Ishikawa (cell line): Measurements from ENCODE around the gene GJB1.

ENCODE experiments used
- CEBPB ChIP-seq: IDR thresholded peaks from 2 replicates; pipeline ENCODE4 v1.6.1; 2012
- CREB1 ChIP-seq: IDR thresholded peaks from 2 replicates; pipeline ENCODE4 v1.6.1; 2012; ENCODE audit warnings: low read depth
- EGR1 ChIP-seq: IDR thresholded peaks from 2 replicates; pipeline ENCODE4 v1.6.1; 2012
- EP300 ChIP-seq: IDR thresholded peaks from 2 replicates; pipeline ENCODE4 v1.6.1; 2012; ENCODE audit warnings: borderline replicate concordance
- FOXM1 ChIP-seq: IDR thresholded peaks from 2 replicates; pipeline ENCODE4 v1.6.1; 2012; ENCODE audit warnings: low read depth, borderline replicate concordance
- MAX ChIP-seq: IDR thresholded peaks from 2 replicates; pipeline ENCODE4 v1.6.1; 2012
- NFIC ChIP-seq: IDR thresholded peaks from 2 replicates; pipeline ENCODE4 v1.6.1; 2012
- RAD21 ChIP-seq: IDR thresholded peaks from 2 replicates; pipeline ENCODE4 v1.6.1; 2012; ENCODE audit warnings: low read depth
- REST ChIP-seq: IDR thresholded peaks from 2 replicates; pipeline ENCODE4 v1.6.1; 2012; ENCODE audit warnings: low read depth, mild to moderate bottlenecking
- TAF1 ChIP-seq: IDR thresholded peaks from 2 replicates; pipeline ENCODE4 v1.6.1; 2012; ENCODE audit warnings: low read depth, mild to moderate bottlenecking
- TCF12 ChIP-seq: IDR thresholded peaks from 2 replicates; pipeline ENCODE4 v1.6.1; 2012; ENCODE audit warnings: low read depth
- USF1 ChIP-seq: IDR thresholded peaks from 2 replicates; pipeline ENCODE4 v1.6.1; 2012
- YY1 ChIP-seq: IDR thresholded peaks from 2 replicates; pipeline ENCODE4 v1.6.1; 2012; ENCODE audit warnings: low read depth
- ZBTB7A ChIP-seq: IDR thresholded peaks from 2 replicates; pipeline ENCODE4 v1.6.1; 2012; ENCODE audit warnings: low read depth

GRCh38 chrX:71210816-71211215 lies 12.2 kb upstream of the GJB1 start:
- TF ChIP-seq RAD21 (no peak), EGR1 (no peak), EP300 (no peak), ZBTB7A (no peak), MAX (no peak), USF1 (no peak), YY1 (no peak), FOXM1 (no peak), REST (no peak), CREB1 (no peak), TCF12 (no peak), TAF1 (no peak), NFIC (no peak), CEBPB (no peak)
